KBM-7 (cell line): Measurements from ENCODE around the gene HPRT1.
A peak's percentile ranks its signal among the peaks of the same experiment; 100 is the strongest.

Experiments
- DNase-seq: peaks from one replicate; pipeline ENCODE4 v3.0.0-alpha.2; 2015
- in situ Hi-C: fragments of 300-500 bp; cut with MboI; formaldehyde crosslinking; loops from 2 replicates; pipeline ENCODE4 v1.14.3; 2020; ENCODE audit warnings: low sequenced_read_pairs, low pct_unique_long_range_greater_than_20kb, mixed read lengths

The HPRT1 gene

DNA sequence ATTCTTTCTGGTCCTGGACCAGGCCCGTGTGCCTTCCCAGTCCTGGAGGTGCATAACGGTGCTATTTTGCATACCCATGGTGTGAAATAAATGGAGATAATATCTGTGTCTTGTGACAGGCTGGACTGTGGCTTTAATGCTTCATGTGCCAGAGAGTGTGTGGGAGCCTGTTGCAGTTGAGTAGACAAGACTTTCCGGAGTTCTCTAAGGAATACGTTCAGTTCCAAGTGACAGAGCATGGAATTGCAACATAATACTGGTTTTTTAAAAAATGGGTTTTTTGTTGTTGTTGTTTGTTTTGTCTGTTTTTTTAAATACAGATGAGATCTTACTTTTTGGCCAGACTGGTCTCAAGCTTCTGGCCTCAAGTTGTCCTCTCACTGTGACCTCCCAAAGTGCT is 74.0 kb downstream of the HPRT1 start:
- no peak for DNase-seq
- in situ Hi-C loops: no loop called here

DNA sequence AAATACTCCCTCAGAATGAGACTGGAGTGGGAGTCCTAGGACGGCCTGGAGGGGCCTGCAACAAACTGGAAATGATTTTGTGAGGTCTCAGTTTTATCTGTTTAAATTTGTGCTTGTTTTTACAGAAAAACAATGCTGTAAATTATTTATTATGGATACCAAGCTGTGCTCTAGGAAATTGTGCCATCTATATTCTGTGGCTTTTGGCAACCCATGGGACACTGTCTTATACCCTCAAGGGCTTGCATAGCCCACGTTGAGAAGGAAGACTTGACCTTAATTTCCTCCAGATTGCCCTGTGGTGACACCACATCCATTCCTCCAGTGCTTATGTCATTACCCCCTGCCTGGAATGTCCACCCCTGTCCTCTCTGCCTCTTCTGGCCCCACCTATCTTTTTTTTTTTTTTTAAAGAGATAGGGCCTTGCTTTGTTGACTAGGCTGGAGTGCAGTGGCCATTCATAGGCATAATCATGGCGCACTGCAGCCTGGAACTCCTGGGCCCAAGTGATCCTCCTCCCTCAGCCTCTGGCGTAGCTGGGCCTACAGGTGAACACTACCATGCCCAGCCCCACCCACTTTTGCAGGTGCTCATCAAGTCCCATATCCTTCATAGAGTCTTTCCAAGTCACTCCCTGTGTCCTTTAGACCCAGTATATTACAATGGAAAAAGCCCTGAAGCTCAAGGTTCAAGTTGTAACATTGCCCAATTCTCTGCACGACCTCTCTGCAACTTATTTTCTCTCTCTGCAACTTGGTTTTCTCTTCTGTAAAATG is 77.4 kb downstream of the HPRT1 start:
- no peak for DNase-seq
- in situ Hi-C loops: no loop called here

DNA sequence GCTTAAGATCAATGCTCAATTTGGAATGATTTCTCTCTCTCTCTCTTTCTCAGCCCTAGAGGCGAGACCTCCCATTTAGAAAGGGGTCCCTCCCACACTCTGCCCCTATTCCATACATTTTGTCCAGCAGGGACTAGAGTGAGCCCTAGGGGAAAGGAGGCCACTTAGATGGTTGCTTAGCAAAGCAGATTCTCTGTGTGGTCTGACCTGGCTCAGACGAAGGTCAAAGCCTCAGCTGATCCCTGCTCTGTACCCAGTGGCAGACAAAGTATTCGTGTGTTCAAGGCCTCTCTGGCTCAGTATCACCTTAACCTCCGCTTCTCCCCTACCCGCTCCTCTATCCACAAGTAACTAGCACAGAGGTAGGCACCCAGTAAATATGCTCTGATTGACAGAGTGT is 78.4 kb downstream of the HPRT1 start:
- in situ Hi-C loops: no loop called here
- DNase-seq: no peak

DNA sequence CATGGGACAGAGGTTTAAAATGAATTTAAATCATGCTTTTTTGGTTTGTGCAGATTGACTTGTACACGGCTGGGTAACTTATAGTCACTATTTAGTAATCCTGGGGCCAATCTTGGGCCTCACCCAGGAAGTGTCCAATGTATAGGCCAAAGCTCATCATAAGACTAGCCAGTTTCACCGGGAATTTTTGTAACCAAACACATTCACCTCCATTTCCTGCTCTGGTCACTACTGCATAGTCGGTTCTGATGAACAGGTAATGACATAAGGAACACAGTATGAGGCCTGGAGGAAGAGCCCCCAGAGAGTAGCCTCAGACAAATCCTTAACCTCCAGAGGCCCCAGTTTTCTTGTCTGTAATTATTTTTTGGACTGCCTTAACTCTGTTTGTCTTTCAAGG is 81.9 kb downstream of the HPRT1 start:
- in situ Hi-C loops: no loop called here
- DNase-seq: no peak

DNA sequence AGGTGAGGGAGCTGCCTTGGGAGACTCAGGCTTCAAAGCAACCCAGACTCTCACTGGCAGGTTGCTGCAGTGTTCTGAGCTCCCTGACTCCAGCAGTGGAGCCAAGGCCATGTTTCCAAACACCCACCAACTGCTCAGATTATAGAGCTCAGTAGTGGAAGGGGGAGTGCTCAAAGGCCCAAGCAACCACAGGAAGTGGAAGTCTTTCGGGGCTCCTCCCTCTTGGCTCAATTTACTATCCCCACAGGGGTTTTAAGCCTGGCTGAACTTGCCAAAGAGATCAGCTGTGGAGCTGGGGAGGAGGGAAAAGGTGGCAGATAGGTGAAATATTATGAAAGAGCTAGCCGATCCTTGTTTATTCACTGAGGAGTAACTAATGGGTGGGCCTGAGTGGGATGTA is 82.5 kb downstream of the HPRT1 start:
- DNase-seq: peak; percentile 84
- in situ Hi-C loops: no loop called here

DNA sequence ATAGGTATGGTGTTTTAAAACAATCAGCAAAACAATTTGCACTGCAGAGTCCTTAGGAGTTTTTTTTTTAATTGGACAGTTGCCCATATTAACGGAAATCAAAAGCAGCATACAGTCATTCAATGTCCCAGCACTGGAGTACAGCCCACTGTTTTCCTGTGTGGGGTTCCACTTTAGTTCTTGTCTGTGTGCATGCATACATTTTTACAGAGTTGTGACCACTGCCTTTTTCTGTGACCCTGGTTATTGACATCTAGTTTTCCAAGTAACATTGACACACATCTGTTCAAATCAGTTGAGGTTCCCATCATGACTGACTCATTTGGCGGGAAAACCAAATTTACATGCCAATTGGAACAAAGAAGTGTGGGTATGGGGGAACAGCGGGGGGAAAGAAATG is 83.3 kb downstream of the HPRT1 start:
- in situ Hi-C loops: no loop called here
- DNase-seq: no peak

DNA sequence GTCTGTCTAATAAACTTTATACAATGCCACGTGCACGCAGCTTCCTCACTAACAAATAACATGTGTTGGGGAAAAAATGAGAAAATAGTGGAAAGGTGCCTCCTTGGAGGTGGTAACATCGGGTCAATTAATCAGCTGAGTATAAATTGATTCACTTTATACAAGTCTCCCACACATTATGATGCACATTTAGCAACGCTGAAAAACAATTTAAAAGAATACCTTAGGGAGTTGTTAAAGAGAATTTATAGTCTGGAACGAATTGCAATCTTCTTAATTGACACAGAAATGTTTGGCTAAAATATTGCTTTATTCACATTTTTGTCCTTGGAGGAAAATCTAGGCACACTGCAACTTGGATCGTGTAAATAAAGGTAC is 84.2 kb downstream of the HPRT1 start:
- in situ Hi-C loops: no loop called here
- no peak for DNase-seq

DNA sequence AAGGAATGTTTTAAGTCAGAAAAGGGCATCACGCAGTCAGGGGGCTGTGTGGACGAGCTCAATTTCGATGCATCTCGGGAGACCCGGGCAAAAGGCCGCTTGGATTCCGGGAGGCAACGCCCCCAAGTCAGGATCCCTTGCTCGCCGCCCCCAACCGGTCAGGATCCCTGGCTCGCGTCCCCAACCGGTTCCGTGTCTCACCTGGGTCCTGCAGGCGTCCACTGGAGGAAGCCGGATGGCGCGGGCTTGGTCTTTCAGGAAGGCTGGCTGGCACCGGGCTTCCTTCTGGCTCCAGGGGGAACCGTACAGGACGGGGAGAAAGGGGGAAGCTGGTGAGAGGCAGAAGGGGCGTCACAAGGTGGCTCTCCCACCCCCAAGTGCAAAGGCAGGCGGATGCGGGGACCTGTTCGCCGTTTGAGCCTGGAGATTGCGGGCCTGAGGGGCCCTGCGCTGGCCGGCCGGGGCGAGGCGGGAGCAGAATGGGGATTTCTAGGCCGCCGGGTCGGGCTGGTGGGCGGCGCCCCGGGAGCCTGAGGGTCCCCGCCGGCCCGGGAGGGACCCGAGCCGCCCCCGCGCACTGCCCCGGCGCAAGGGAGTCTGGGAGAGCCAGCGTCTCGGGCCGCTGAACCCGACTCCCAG is 84.7 kb downstream of the HPRT1 start:
- in situ Hi-C loops: no loop called here

DNA sequence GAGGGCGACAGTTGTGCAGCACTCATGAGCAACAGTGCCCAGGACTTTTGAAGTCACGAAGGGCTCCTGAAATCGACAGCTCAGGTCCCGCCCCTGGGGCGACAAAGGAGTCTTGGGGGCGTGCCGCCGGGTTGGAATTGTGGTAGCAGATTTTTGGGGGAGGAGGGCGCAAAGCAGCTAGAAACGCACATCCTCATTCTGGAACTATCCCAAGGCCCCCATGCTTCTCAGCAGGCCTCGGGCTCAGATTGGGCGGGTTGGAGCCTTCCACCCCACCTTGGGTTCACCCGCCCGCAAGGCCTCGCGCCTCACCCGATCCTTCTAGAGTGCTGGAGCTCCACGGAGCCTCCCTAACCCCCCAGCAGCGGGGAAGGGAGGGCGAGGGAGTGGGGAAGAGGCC is 85.5 kb downstream of the HPRT1 start:
- in situ Hi-C loops: no loop called here
- no peak for DNase-seq

More for the DNA sequence above, 84.7 kb downstream of the HPRT1 start:
- no peak for DNase-seq

DNA sequence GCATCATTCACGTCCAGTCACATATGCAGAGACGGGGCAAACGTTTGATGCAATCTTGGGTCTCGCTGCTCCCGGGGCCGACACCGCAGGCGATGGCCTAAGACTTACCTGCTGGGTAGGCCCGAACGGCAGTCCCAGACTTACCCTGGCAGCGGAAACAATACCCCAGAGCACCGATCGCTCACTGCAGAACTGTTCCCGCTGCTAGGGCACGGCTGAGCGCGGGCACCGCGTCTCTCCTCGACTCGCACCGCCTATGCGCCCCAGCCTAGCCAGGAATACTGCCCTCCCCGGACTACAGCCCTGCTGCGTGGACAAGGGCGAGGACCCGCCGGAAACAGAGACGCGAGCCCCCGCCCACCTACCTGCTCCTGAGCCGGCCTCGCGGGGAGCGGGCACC is 86.2 kb downstream of the HPRT1 start:
- in situ Hi-C loops: no loop called here
- DNase-seq: no peak

DNA sequence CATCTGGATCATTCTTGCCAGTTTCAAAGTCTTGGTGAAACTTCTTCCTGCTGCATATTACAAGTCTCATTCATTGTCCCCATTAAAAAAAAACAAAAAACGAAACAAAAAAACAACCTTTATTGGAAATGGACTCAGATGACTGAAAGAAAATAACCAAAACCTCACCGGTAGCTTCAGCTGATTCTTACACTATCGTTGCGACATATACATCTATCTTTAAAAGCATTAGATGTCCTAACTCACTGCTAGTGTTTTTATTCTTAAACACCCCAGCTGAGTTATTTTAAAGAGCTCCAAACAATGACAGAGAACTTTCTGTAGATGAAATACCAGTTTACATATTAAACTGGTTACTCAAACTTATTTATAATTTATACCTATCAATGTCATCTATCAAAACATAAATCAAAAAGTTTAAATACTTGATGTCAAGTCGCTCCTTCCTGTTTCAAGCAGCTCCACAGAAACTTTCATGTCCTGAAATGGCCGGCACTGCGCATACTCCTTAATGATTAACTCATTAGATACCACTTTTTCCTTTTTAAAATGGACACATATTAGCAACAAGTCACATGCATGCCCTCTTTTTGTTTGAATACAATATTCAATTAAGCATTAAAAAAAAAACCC is 87.2 kb downstream of the HPRT1 start:
- in situ Hi-C loops: no loop called here

DNA sequence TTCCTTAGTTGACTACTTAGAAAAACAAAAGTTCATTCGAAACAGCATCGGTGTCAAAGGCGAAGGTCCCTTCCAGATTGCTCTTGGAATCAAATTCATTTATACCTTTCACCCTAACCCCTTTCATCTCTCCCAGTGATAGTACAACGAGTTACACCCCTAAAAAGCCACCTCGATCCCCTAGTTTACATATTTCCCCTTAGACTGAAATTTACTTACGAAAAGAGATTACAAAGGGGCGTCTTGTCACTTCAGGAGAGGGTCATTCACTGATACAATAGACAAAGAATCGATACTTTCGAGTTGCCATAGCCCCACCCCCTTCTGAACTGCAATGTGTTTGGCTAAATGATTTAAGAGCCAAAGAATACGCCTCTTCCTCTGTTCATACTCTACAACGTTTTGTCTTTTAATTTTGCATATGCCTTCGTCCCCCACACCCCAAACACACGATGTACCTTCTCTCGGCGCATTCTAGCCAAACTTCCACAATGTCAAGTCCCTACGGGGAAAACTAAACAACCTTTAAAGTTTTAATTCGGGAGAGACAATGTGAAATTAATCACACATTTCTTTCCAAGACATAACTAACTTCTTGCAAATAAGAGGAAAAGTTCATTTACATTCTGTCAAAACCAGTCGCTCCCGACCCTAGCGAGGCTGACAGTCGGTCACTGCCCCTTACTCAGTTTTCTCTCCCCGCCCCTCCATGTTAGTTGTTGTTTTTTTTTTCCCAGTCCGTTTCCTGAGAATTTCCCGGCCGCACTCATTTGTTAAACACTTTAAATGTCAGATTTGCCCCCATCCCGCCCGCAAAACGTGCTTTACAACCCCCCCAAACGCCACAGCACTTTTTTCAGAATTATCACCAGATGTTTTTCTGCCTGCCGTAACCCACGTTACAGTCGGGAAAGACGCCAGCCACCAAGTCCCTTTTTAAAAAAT is 88.6 kb downstream of the HPRT1 start:
- DNase-seq: peak; percentile 71
- in situ Hi-C loops: no loop called here

More for the DNA sequence above, 87.2 kb downstream of the HPRT1 start:
- DNase-seq: no peak
